GM19468 (cell line): Measurements from ENCODE around the gene RAB36.

Experiments used
- ATAC-seq: cut with Tn5 transposase; IDR thresholded peaks from one replicate; pipeline ENCODE4 v1.9.1; 2021; ENCODE audit warnings: mild to moderate bottlenecking, moderate library complexity, moderate number of reproducible peaks; ENCODE audit not compliant: unreplicated experiment; ENCODE audit errors: extremely low read depth

RAB36 gene

GRCh38 chr22:23107487-23108248 lies 37.6 kb upstream of the RAB36 start:
- ATAC-seq, result no peak

GRCh38 chr22:23108249-23109078 lies 36.8 kb upstream of the RAB36 start:
- ATAC-seq, result no peak

- no peak for ATAC-seq
Measured at GRCh38 chr22:23109079-23109347, 36.3 kb upstream of the RAB36 start.

GRCh38 chr22:23109441-23109978 lies 35.8 kb upstream of the RAB36 start:
- ATAC-seq, result no peak

GRCh38 chr22:23110190-23110921 lies 34.9 kb upstream of the RAB36 start:
- ATAC-seq, result no peak

GRCh38 chr22:23110922-23111527 lies 34.3 kb upstream of the RAB36 start:
- no peak for ATAC-seq

- ATAC-seq, result no peak
Measured at GRCh38 chr22:23112472-23113012, 32.7 kb upstream of the RAB36 start.

GRCh38 chr22:23113067-23113846 lies 32.0 kb upstream of the RAB36 start:
- no peak for ATAC-seq

- ATAC-seq, result no peak
Measured at GRCh38 chr22:23113847-23114720, 31.2 kb upstream of the RAB36 start.

GRCh38 chr22:23114721-23115020 lies 30.6 kb upstream of the RAB36 start:
- ATAC-seq, result no peak

GRCh38 chr22:23115369-23115768 lies 29.9 kb upstream of the RAB36 start:
- no peak for ATAC-seq

GRCh38 chr22:23115825-23116494 lies 29.3 kb upstream of the RAB36 start:
- no peak for ATAC-seq

GRCh38 chr22:23116506-23117263 lies 28.6 kb upstream of the RAB36 start:
- ATAC-seq, result no peak

GRCh38 chr22:23117275-23117674 lies 28.0 kb upstream of the RAB36 start:
- no peak for ATAC-seq

GRCh38 chr22:23117891-23118646 lies 27.2 kb upstream of the RAB36 start:
- no peak for ATAC-seq

GRCh38 chr22:23118647-23119493 lies 26.4 kb upstream of the RAB36 start:
- ATAC-seq, result no peak
